Measurements from ENCODE around the gene ZIC5.

ZIC5 gene

DNA sequence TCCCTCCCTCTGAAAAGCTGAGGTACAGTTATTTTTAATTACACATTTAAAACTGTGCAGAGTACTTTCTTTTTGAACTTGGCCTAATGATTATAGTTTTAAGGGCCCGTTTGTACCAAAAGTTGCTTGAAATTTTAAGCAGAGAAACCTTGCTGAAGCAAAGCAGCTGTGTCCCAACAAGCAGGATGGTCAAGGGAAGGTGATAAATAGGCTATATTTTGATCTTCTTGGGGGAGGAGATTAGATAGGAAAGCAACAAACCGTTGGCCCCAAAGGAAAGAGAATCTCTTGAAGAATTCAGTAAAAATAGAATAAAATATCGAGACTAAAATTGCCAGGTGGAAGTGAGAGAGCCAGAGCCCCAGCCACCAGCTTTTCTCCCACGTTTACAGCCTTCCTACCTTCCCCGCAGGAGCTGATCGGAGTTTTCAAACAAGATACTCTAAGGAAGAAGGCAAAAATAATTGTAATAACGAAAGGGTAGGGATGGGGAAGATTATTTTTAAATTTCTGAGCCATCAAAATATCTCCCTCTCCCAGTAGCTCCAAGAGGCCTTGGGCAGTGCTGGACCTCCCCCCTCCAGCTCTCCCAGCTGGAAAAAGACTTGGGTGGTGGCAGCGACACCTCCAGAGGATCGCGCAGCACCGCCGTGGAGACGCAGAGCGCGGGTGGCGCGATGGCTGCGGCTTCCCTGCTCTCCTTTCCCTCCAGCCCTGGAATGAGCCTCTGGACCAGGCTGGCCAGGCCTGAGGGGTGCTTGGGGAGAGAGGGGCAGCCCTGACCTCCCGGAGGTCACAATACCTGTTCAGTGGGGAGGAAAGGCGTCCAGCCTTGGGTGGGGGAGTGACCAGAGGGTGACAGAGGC is 15.8 kb upstream of the ZIC5 start:
- Histone ChIP-seq H3K9me3 (ENCODE audit: control insufficient read depth in 1 of 2, low read length in 2 of 2) (no peaks in the 10 kb centered on the region), H3K27me3 (ENCODE audit: control insufficient read depth in 1 of 2, insufficient read depth in 2 of 2, low read length in 2 of 2) (peaks cover 91 to 95% of the 10 kb centered on the region in 2 donors), H3K9ac (ENCODE audit: low read depth in 1 of 2, low read length in 2 of 2) (no peak overlapping the region), H3K27ac (ENCODE audit: low read depth, low read length) (no peak overlapping the region), H3K4me3 (ENCODE audit: low read depth in 1 of 2, low read length in 2 of 2) (no peak overlapping the region), H3K4me1 (ENCODE audit: control insufficient read depth in 1 of 2, insufficient read depth in 2 of 2, low read length in 2 of 2) (peaks cover 14% of the 10 kb centered on the region in 2 donors), H3K36me3 (ENCODE audit: control insufficient read depth in 1 of 2, insufficient read depth in 2 of 2, low read length in 2 of 2) (no peaks in the 10 kb centered on the region)

DNA sequence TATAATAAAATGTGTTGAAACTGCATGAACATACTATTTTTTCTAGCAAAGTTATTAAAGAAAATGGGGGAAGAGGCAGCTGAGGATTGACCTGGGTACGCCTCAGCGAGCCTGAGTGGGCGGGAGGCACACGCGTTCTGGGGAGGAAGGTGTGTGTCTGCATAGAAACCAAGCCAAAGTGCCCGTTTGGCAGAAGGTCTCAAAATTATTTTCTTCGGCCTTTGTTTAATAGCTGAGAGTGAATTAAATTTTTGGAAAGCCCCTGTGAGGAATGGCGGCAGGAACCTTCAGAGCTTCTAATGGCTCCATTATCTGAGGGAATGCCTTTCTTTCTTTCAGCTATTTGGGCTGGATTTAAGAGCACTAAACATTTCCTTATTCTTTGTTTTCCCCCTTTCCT is 15.2 kb upstream of the ZIC5 start:
- no peak overlapping the region for H3K4me3 ChIP-seq (ENCODE audit: low read depth in 1 of 2, low read length in 2 of 2)
- H3K9me3 ChIP-seq (ENCODE audit: control insufficient read depth in 1 of 2, low read length in 2 of 2) = no peaks in the 10 kb centered on the region
- peaks cover 86 to 93% of the 10 kb centered on the region in 2 donors for H3K27me3 ChIP-seq (ENCODE audit: control insufficient read depth in 1 of 2, insufficient read depth in 2 of 2, low read length in 2 of 2)

DNA sequence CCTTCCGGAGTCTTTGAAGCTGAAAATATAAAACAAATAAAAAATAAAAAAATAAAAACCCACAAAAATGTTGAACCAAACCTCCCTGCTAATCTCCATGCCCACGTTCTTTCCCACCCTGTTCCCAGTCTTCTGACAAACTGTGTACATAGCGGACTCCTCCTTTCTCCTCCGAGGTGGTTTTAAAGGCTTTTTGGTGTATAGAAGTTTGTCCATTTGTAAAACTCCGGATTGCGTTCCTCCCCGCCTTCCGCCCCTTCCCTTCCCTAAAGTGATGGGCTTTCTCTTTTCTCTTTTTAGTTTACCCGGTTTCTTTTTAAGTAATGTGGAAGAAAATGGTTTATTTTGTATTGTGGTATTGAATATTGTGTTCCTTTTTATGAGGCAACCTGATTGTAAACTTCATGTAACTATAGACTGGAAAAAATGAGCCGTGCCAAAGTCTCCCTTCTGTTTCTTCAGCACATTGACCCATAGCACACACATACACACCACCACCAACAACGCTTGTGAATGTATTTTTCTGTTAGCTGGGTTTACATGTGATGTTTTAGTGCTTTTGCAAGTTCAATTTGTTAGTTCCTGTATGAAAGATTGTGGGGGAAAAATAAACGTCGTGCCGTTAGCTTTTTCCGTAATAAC is 14.4 kb upstream of the ZIC5 start:
- Histone ChIP-seq H3K27ac (ENCODE audit: low read depth, low read length) (no peak overlapping the region), H3K4me1 (ENCODE audit: control insufficient read depth in 1 of 2, insufficient read depth in 2 of 2, low read length in 2 of 2) (peaks cover 14 to 15% of the 10 kb centered on the region in 2 donors), H3K9me3 (ENCODE audit: control insufficient read depth in 1 of 2, low read length in 2 of 2) (no peaks in the 10 kb centered on the region), H3K36me3 (ENCODE audit: control insufficient read depth in 1 of 2, insufficient read depth in 2 of 2, low read length in 2 of 2) (no peaks in the 10 kb centered on the region), H3K27me3 (ENCODE audit: control insufficient read depth in 1 of 2, insufficient read depth in 2 of 2, low read length in 2 of 2) (peaks cover 79 to 86% of the 10 kb centered on the region in 2 donors), H3K4me3 (ENCODE audit: low read depth in 1 of 2, low read length in 2 of 2) (no peak overlapping the region), H3K9ac (ENCODE audit: low read depth in 1 of 2, low read length in 2 of 2) (no peak overlapping the region)

More for the DNA sequence above, 15.2 kb upstream of the ZIC5 start:
- H3K27ac ChIP-seq (ENCODE audit: low read depth, low read length) = no peak overlapping the region
- H3K9ac ChIP-seq (ENCODE audit: low read depth in 1 of 2, low read length in 2 of 2) = no peak overlapping the region
- H3K4me1 ChIP-seq (ENCODE audit: control insufficient read depth in 1 of 2, insufficient read depth in 2 of 2, low read length in 2 of 2) = peaks cover 14 to 15% of the 10 kb centered on the region in 2 donors
- no peaks in the 10 kb centered on the region for H3K36me3 ChIP-seq (ENCODE audit: control insufficient read depth in 1 of 2, insufficient read depth in 2 of 2, low read length in 2 of 2)

DNA sequence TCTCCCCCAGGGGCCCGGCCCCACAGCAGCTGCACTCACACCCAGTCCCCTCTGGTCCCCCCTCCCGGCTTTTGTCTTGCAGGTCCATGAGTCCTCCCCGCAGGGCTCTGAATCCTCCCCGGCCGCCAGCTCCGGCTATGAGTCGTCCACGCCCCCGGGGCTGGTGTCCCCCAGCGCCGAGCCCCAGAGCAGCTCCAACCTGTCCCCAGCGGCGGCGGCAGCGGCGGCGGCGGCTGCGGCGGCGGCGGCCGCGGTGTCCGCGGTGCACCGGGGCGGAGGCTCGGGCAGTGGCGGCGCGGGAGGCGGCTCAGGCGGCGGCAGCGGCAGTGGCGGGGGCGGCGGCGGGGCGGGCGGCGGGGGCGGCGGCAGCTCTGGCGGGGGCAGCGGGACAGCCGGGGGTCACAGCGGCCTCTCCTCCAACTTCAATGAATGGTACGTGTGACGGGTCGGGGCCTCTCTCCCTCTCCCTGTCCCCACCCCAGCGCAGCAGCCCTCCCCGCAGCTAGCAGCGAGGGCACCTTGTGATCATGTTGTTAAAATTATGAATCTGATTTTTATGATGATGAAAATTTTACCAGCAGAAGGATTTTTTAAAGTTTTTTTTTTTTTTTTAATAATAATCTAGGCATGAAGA is 13.8 kb upstream of the ZIC5 start:
- H3K27ac ChIP-seq (ENCODE audit: low read depth, low read length) = no peak overlapping the region

DNA sequence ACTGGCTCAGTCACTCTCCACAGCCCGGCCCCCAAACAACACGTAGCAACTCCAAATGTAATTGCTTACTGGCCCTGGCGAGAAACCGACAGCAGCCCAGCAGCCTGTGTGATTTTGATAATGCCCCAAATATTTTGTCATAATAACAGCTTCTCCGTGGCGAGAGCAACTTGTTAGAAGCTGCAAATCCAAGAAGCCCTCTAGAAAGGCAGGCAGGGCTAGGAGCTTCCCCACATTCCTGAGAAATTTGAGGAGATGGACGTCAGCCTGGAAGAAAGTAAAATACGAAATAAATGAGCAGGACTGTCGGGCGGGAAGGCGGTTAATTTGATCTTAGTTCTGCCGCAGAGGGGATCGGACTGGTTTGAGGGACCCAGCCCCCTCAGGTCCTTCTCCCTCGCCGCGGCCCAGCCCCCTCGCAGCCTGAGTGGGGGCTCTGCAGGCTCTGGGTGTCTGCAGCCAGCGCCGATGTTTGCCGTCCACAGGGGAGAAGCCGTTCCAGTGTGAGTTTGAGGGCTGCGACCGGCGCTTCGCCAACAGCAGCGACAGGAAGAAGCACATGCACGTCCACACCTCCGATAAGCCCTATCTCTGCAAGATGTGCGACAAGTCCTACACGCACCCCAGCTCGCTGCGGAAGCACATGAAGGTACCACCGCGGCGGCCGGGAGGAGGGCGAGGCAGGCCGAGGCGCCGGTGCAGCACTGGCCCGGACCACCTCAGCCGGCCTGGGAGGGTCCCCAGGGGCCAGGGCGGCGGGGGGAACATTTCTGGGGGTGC is 13.1 kb upstream of the ZIC5 start:
- Histone ChIP-seq H3K27me3 (ENCODE audit: control insufficient read depth in 1 of 2, insufficient read depth in 2 of 2, low read length in 2 of 2) (peaks cover 73 to 79% of the 10 kb centered on the region in 2 donors), H3K36me3 (ENCODE audit: control insufficient read depth in 1 of 2, insufficient read depth in 2 of 2, low read length in 2 of 2) (no peaks in the 10 kb centered on the region), H3K27ac (ENCODE audit: low read depth, low read length) (no peak overlapping the region), H3K9ac (ENCODE audit: low read depth in 1 of 2, low read length in 2 of 2) (no peak overlapping the region), H3K9me3 (ENCODE audit: control insufficient read depth in 1 of 2, low read length in 2 of 2) (no peaks in the 10 kb centered on the region), H3K4me3 (ENCODE audit: low read depth in 1 of 2, low read length in 2 of 2) (no peak overlapping the region), H3K4me1 (ENCODE audit: control insufficient read depth in 1 of 2, insufficient read depth in 2 of 2, low read length in 2 of 2) (peaks cover 12% of the 10 kb centered on the region in 2 donors)

More for the DNA sequence above, 13.8 kb upstream of the ZIC5 start:
- Histone ChIP-seq H3K36me3 (ENCODE audit: control insufficient read depth in 1 of 2, insufficient read depth in 2 of 2, low read length in 2 of 2) (no peaks in the 10 kb centered on the region), H3K9ac (ENCODE audit: low read depth in 1 of 2, low read length in 2 of 2) (no peak overlapping the region), H3K4me3 (ENCODE audit: low read depth in 1 of 2, low read length in 2 of 2) (no peak overlapping the region), H3K9me3 (ENCODE audit: control insufficient read depth in 1 of 2, low read length in 2 of 2) (no peaks in the 10 kb centered on the region), H3K4me1 (ENCODE audit: control insufficient read depth in 1 of 2, insufficient read depth in 2 of 2, low read length in 2 of 2) (peaks cover 13 to 15% of the 10 kb centered on the region in 2 donors), H3K27me3 (ENCODE audit: control insufficient read depth in 1 of 2, insufficient read depth in 2 of 2, low read length in 2 of 2) (peaks cover 73 to 79% of the 10 kb centered on the region in 2 donors)

DNA sequence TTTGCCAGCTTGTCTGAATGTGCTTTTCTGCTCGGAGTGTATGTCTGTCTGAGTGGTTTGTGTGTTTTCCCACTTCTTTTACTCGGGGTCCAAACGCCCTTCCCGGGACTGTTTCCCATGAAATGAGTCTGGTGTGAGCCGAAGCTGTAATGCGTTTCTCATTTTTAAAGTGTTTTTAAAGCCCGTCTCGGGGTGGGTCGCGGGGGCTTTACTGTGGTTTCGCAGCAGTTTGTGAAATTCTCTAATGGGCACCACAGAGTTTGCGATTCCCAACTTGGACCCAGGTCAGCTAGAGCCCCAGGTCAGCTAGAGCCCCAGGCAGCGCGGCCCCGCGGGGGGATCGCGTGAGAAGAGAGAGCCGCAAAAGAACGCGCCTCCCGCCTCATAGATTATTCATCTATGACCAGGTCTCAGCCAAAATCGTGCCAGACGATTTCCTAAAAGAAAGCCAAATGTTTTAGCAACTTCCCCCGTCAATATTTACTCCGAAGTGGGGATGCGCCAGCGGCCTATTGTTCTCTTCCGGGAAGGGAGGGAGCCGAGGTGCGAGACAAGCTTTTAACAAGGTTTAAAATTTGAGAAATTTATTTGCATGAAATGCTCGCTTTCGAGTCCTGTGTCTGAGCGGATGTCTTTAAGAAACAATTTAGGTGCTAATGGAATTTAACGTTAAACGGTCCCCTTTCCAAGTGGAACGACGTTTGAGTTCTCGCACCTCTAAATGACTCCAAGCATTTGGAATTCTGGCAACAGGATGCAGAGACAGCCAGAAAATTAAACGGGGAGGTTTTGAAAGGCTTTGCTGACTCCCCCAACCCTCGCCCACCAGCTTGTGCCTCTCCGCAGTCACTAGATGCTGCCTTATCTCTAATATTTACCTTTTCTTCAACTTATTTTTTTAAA is 12.2 kb upstream of the ZIC5 start:
- Histone ChIP-seq H3K27me3 (ENCODE audit: control insufficient read depth in 1 of 2, insufficient read depth in 2 of 2, low read length in 2 of 2) (peaks cover 73 to 79% of the 10 kb centered on the region in 2 donors), H3K4me1 (ENCODE audit: control insufficient read depth in 1 of 2, insufficient read depth in 2 of 2, low read length in 2 of 2) (peaks cover 10 to 14% of the 10 kb centered on the region in 2 donors), H3K9me3 (ENCODE audit: control insufficient read depth in 1 of 2, low read length in 2 of 2) (no peaks in the 10 kb centered on the region), H3K36me3 (ENCODE audit: control insufficient read depth in 1 of 2, insufficient read depth in 2 of 2, low read length in 2 of 2) (no peaks in the 10 kb centered on the region), H3K27ac (ENCODE audit: low read depth, low read length) (no peak overlapping the region), H3K4me3 (ENCODE audit: low read depth in 1 of 2, low read length in 2 of 2) (no peak overlapping the region), H3K9ac (ENCODE audit: low read depth in 1 of 2, low read length in 2 of 2) (no peak overlapping the region)

DNA sequence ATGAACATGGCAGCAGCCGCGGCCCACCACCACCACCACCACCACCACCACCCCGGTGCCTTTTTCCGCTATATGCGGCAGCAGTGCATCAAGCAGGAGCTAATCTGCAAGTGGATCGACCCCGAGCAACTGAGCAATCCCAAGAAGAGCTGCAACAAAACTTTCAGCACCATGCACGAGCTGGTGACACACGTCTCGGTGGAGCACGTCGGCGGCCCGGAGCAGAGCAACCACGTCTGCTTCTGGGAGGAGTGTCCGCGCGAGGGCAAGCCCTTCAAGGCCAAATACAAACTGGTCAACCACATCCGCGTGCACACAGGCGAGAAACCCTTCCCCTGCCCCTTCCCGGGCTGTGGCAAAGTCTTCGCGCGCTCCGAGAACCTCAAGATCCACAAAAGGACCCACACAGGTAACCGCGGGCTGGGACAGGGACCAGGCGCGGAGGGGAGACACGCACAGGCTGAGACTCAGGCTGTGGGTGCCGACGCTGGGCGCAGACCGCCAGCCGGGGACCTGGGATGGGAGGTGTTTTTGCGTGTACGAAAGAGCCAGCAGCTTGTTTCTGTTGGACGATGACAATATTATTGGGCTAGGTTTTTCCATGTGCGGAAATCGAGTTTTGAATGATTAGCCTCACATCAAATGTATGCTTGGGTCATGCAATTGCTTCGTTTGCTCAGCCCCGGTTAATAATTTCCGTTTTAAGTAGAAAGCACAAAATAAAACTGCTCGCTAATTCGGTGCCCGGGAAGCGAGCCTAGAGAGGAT is 11.3 kb upstream of the ZIC5 start:
- Histone ChIP-seq H3K4me3 (ENCODE audit: low read depth in 1 of 2, low read length in 2 of 2) (no peak overlapping the region), H3K27me3 (ENCODE audit: control insufficient read depth in 1 of 2, insufficient read depth in 2 of 2, low read length in 2 of 2) (peaks cover 75 to 79% of the 10 kb centered on the region in 2 donors), H3K9ac (ENCODE audit: low read depth in 1 of 2, low read length in 2 of 2) (no peak overlapping the region), H3K9me3 (ENCODE audit: control insufficient read depth in 1 of 2, low read length in 2 of 2) (no peaks in the 10 kb centered on the region), H3K4me1 (ENCODE audit: control insufficient read depth in 1 of 2, insufficient read depth in 2 of 2, low read length in 2 of 2) (peaks cover 10 to 14% of the 10 kb centered on the region in 2 donors), H3K27ac (ENCODE audit: low read depth, low read length) (no peak overlapping the region), H3K36me3 (ENCODE audit: control insufficient read depth in 1 of 2, insufficient read depth in 2 of 2, low read length in 2 of 2) (no peaks in the 10 kb centered on the region)

DNA sequence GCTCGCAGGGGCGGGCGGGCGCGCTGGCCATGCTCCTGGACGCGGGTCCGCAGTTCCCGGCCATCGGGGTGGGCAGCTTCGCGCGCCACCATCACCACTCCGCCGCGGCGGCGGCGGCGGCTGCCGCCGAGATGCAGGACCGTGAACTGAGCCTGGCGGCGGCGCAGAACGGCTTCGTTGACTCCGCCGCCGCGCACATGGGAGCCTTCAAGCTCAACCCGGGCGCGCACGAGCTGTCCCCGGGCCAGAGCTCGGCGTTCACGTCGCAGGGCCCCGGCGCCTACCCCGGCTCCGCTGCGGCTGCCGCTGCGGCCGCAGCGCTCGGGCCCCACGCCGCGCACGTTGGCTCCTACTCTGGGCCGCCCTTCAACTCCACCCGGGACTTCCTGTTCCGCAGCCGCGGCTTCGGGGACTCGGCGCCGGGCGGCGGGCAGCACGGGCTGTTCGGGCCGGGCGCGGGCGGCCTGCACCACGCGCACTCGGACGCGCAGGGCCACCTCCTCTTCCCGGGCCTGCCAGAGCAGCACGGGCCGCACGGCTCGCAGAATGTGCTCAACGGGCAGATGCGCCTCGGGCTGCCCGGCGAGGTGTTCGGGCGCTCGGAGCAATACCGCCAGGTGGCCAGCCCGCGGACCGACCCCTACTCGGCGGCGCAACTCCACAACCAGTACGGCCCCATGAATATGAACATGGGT is 10.6 kb upstream of the ZIC5 start:
- Histone ChIP-seq H3K9me3 (ENCODE audit: control insufficient read depth in 1 of 2, low read length in 2 of 2) (no peaks in the 10 kb centered on the region), H3K36me3 (ENCODE audit: control insufficient read depth in 1 of 2, insufficient read depth in 2 of 2, low read length in 2 of 2) (no peaks in the 10 kb centered on the region), H3K27ac (ENCODE audit: low read depth, low read length) (no peak overlapping the region), H3K4me3 (ENCODE audit: low read depth in 1 of 2, low read length in 2 of 2) (peak overlapping the region in 1 of 2 donors; percentile 16), H3K4me1 (ENCODE audit: control insufficient read depth in 1 of 2, insufficient read depth in 2 of 2, low read length in 2 of 2) (peaks cover 10 to 14% of the 10 kb centered on the region in 2 donors), H3K9ac (ENCODE audit: low read depth in 1 of 2, low read length in 2 of 2) (no peak overlapping the region), H3K27me3 (ENCODE audit: control insufficient read depth in 1 of 2, insufficient read depth in 2 of 2, low read length in 2 of 2) (peaks cover 75 to 79% of the 10 kb centered on the region in 2 donors)
